HepG2 (cell line): Measurements from ENCODE around the gene CAPN15. TPM values are rescaled to one million over a fixed set of nuclear protein-coding genes. Genes with fewer than 3 reads are reported as not detected.

Experiments used
- ATF1 ChIP-seq: IDR thresholded peaks from 2 replicates; pipeline ENCODE4 v1.6.1; 2016; ENCODE audit warnings: mild to moderate bottlenecking, control low read depth
- ATF7-NPFF ChIP-seq: sonication (generic); formaldehyde crosslinking; IDR thresholded peaks from 2 replicates; pipeline ENCODE4 v1.8.1; 2023; ENCODE audit warnings: mild to moderate bottlenecking, low read depth, missing genetic modification reagents, moderate library complexity
- CCDC6 ChIP-seq: sonication (generic); formaldehyde crosslinking; IDR thresholded peaks from 2 replicates; pipeline ENCODE4 v1.8.1; 2022; ENCODE audit warnings: mild to moderate bottlenecking, missing genetic modification reagents, moderate library complexity
- KDM6A ChIP-seq: IDR thresholded peaks from 2 replicates; pipeline ENCODE4 v1.6.1; 2016; ENCODE audit warnings: low read depth
- KLF12 ChIP-seq: sonication (generic); formaldehyde crosslinking; IDR thresholded peaks from 2 replicates; pipeline ENCODE4 v1.4.0; 2020; ENCODE audit warnings: missing genetic modification reagents, borderline replicate concordance
- KLF6 ChIP-seq: IDR thresholded peaks from 2 replicates; pipeline ENCODE4 v1.8.0; 2016; ENCODE audit warnings: missing biosample characterization, missing genetic modification reagents
- MED1 ChIP-seq: sonication (generic); formaldehyde crosslinking; IDR thresholded peaks from 2 replicates; pipeline ENCODE4 v1.4.0; 2020; ENCODE audit warnings: missing genetic modification reagents
- TEAD2 ChIP-seq: sonication (generic); formaldehyde crosslinking; IDR thresholded peaks from 2 replicates; pipeline ENCODE4 v1.9.0; 2021; ENCODE audit warnings: missing genetic modification reagents
- ZBTB14 ChIP-seq: sonication (generic); formaldehyde crosslinking; IDR thresholded peaks from 2 replicates; pipeline ENCODE4 v1.4.0; 2020; ENCODE audit warnings: missing genetic modification reagents
- ZC3H4 ChIP-seq: sonication (generic); formaldehyde crosslinking; IDR thresholded peaks from 2 replicates; pipeline ENCODE4 v1.4.0; 2020; ENCODE audit warnings: missing genetic modification reagents, borderline replicate concordance
- ZNF281 ChIP-seq: sonication (generic); formaldehyde crosslinking; IDR thresholded peaks from 2 replicates; pipeline ENCODE4 v1.4.0; 2020; ENCODE audit warnings: missing genetic modification reagents, borderline replicate concordance
- ZNF510 ChIP-seq: sonication (generic); formaldehyde crosslinking; IDR thresholded peaks from 2 replicates; pipeline ENCODE4 v1.4.0; 2020; ENCODE audit warnings: low read depth, mild to moderate bottlenecking, missing genetic modification reagents
- ZNF512 ChIP-seq: sonication (generic); formaldehyde crosslinking; IDR thresholded peaks from 2 replicates; pipeline ENCODE4 v1.4.0; 2020; ENCODE audit warnings: mild to moderate bottlenecking, missing genetic modification reagents
- ZNF513 ChIP-seq: sonication (generic); formaldehyde crosslinking; conservative IDR thresholded peaks from 2 replicates; pipeline ENCODE4 v1.5.0; 2020; ENCODE audit warnings: missing genetic modification reagents
- ZNF713 ChIP-seq: sonication (generic); formaldehyde crosslinking; IDR thresholded peaks from 2 replicates; pipeline ENCODE4 v1.4.0; 2020; ENCODE audit warnings: mild to moderate bottlenecking, missing genetic modification reagents
- ZNF737 ChIP-seq: sonication (generic); formaldehyde crosslinking; IDR thresholded peaks from 2 replicates; pipeline ENCODE4 v1.5.0; 2020; ENCODE audit warnings: missing genetic modification reagents, mild to moderate bottlenecking, borderline replicate concordance
- ZSCAN5A ChIP-seq: sonication (generic); formaldehyde crosslinking; IDR thresholded peaks from 2 replicates; pipeline ENCODE4 v1.8.0; 2022; ENCODE audit warnings: mild to moderate bottlenecking, missing genetic modification reagents, borderline replicate concordance
- ZZZ3 ChIP-seq: sonication (generic); formaldehyde crosslinking; IDR thresholded peaks from 2 replicates; pipeline ENCODE4 v1.4.0; 2020; ENCODE audit warnings: missing genetic modification reagents, mild to moderate bottlenecking, borderline replicate concordance
- polyA plus RNA-seq, 8 experiments: library from polyadenylated mRNA; depleted of rRNA in 3 of 8; stranded (reverse) in 7 of 8; unstranded in 1 of 8; fragments of >200 nt; fragmentation: Illumina TruSeq in 4 of 8; extraction: Trizol in 4 of 8; gene quantifications; 2 replicates each; pipeline versions ENCODE4 v1.2.1 to v1.2.3, GENCODE V29; 2011 to 2016; ENCODE audit warnings: low read depth in 4 of 8, missing spikeins in 1 of 8, mixed read lengths in 1 of 8; ENCODE audit not compliant: insufficient read depth in 1 of 8
- total RNA-seq, 5 experiments: library from RNA; depleted of rRNA; stranded (reverse); fragments of >200 nt; fragmentation: Illumina TruSeq; extraction: Trizol; gene quantifications; 2 replicates each; pipeline ENCODE4 v1.2.3, GENCODE V29; 2016; ENCODE audit warnings: low read depth in 1 of 5

Gene CAPN15
- total and polyA plus RNA-seq, 2 of the 13 experiments (the other 11 are each of a cell fraction or from before 2014, with no cell fraction given) = 14.9 to 24.5 TPM

- peak; percentile 46; the same call in 1 of the 2 replicates for TF ChIP-seq ZNF513 (CRISPR knock-in tag)
- TF ChIP-seq ZZZ3 (CRISPR knock-in tag) = peak; percentile 50; the same call in 1 of the 2 replicates
- no peak for TF ChIP-seq ZNF512 (CRISPR knock-in tag)
- TF ChIP-seq TEAD2 (CRISPR knock-in tag) = 0 out of 2 replicates have a peak, but pooled peaks have one; percentile 20
- TF ChIP-seq ZNF737 = no peak
- TF ChIP-seq ZC3H4 = peak; percentile 80; the same call in 1 of the 2 replicates
- TF ChIP-seq ZSCAN5A (CRISPR knock-in tag) = no peak
- TF ChIP-seq KLF6 (CRISPR knock-in tag) = 0 out of 2 replicates have a peak, but pooled peaks have one; percentile 48
- TF ChIP-seq ZNF281 (CRISPR knock-in tag) = no peak
- no peak for TF ChIP-seq ZNF713 (CRISPR knock-in tag)
- peak; percentile 63; the same call in 1 of the 2 replicates for TF ChIP-seq ATF7-NPFF
- peak; percentile 77 for TF ChIP-seq ATF1
- TF ChIP-seq ZBTB14 (CRISPR knock-in tag) = 0 out of 2 replicates have a peak, but pooled peaks have one; percentile 8
- peak; percentile 37; the same call in 1 of the 2 replicates for TF ChIP-seq KLF12
- TF ChIP-seq KDM6A (CRISPR knock-in tag) = no peak
- peak; percentile 27; the same call in 1 of the 2 replicates for TF ChIP-seq MED1
- peak; percentile 60; the same call in 1 of the 2 replicates for TF ChIP-seq ZNF510 (CRISPR knock-in tag)
- peak; percentile 84 for TF ChIP-seq CCDC6 (CRISPR knock-in tag)
Observed at GRCh38 chr16:588889-589657, 61.6 kb downstream of the CAPN15 start (continued).
